Spleen (tissue), 11 donors: ENCODE results near the gene GPC3. TPM values are rescaled to one million over a fixed set of nuclear protein-coding genes. Genes with fewer than 3 reads are reported as not detected.

Experiments
- DNase-seq: peaks from one replicate; pipeline ENCODE4 v3.0.0-alpha.2; 2020
- H3K27ac ChIP-seq, 8 donors: fragments of 200-600 bp; sonication (generic) in 7 of 8; 1 replicate in 4 of 8; 2 replicates in 4 of 8; pipeline versions ENCODE4 v1.5.0 to v1.8.0; 2016 to 2021; ENCODE audit warnings: inconsistent platforms in 4 of 8, mild to moderate bottlenecking in 4 of 8, moderate library complexity in 1 of 8
- H3K27me3 ChIP-seq, 7 donors: fragments of 200-600 bp; sonication (generic) in 6 of 7; replicated peaks in 1 of 7; 1 replicate in 4 of 7; 2 replicates in 3 of 7; pipeline versions ENCODE4 v1.5.0 to v1.8.0; 2016 to 2021; ENCODE audit warnings: inconsistent platforms in 3 of 7, mild to moderate bottlenecking in 1 of 7
- H3K36me3 ChIP-seq, 6 donors: fragments of 200-600 bp; sonication (generic) in 5 of 6; 1 replicate in 4 of 6; 2 replicates in 2 of 6; pipeline versions ENCODE4 v1.5.0 to v1.8.0; 2016 to 2021; ENCODE audit warnings: inconsistent platforms in 2 of 6
- H3K4me1 ChIP-seq, 6 donors: fragments of 200-600 bp; sonication (generic) in 5 of 6; 1 replicate in 3 of 6; 2 replicates in 3 of 6; pipeline versions ENCODE4 v1.5.0 to v1.8.0; 2016 to 2021; ENCODE audit warnings: inconsistent platforms in 3 of 6
- H3K4me3 ChIP-seq, 8 donors: fragments of 200-600 bp; sonication (generic) in 7 of 8; 1 replicate in 4 of 8; 2 replicates in 4 of 8; pipeline versions ENCODE4 v1.5.0 to v1.8.0; 2016 to 2021; ENCODE audit warnings: inconsistent platforms in 4 of 8, mild to moderate bottlenecking in 4 of 8, moderate library complexity in 2 of 8
- H3K9me3 ChIP-seq, 8 donors: fragments of 200-600 bp; sonication (generic) in 7 of 8; 1 replicate in 4 of 8; 2 replicates in 4 of 8; pipeline versions ENCODE4 v1.5.0 to v1.8.0; 2016 to 2021; ENCODE audit warnings: inconsistent platforms in 4 of 8
- CTCF ChIP-seq, 11 experiments: fragments of 200-600 bp in 7 of 11; fragments of 450-650 bp in 4 of 11; sonication (generic) in 4 of 11; IDR thresholded peaks in 8 of 11; conservative IDR thresholded peaks in 3 of 11; 1 replicate in 7 of 11; 2 replicates in 4 of 11; pipeline versions ENCODE4 v1.4.0 to v1.8.0; 2016 to 2021; ENCODE audit warnings: antibody characterized with exemption in 11 of 11, inconsistent platforms in 4 of 11, mild to moderate bottlenecking in 1 of 11
- POLR2A ChIP-seq, 3 donors: fragments of 450-650 bp; IDR thresholded peaks; one replicate each; pipeline ENCODE4 v1.5.1; 2017; ENCODE audit warnings: antibody characterized with exemption in 3 of 3, mild to moderate bottlenecking in 1 of 3
- POLR2AphosphoS5 ChIP-seq, 3 donors: sonication (generic); formaldehyde crosslinking; IDR thresholded peaks; one replicate each; pipeline ENCODE4 v1.5.1; 2017; ENCODE audit warnings: antibody characterized with exemption in 3 of 3
- WGBS, 5 donors: extraction: QIAGEN DNeasy Blood & Tissue Kit in 3 of 5; methylation state at CpG; one replicate each; pipeline versions ENCODE4 v1.1.5 to v1.1.7; 2013 to 2018; 5-methylcytosine and 5-hydroxymethylcytosine counted together
- intact Hi-C: fragments of 100-400 bp; cut with DNase I; formaldehyde crosslinking; loops from one replicate; pipeline ENCODE4 v1.15.0; 2023; ENCODE audit warnings: low total_unique reads
- polyA plus RNA-seq, 3 donors: library from polyadenylated mRNA; stranded (reverse); fragments of 200-250 nt; gene quantifications; one replicate each; pipeline ENCODE4 v1.2.1, GENCODE V29; 2013
- total RNA-seq, 7 donors: library from RNA; depleted of rRNA in 3 of 7; stranded (reverse); fragments of >200 nt in 3 of 7; fragmentation: NEBNext Ultra II Directional in 4 of 7; extraction: Animal tissue kit (Norgen Biotek cat#: 25700) in 4 of 7; gene quantifications; one replicate each; pipeline versions ENCODE4 v1.1.0 to v1.2.1, GENCODE V29; 2016 to 2021
- donor health status: healthy with polysubstance abuse.
- donor health status: DM: no; HTN: no; CAD: no; lungs with moderate emphysema.
- donor health status: DM: no; HTN: no; CAD: no.
- donor health status: Bipolar disorder and iron deficiency.
- donor health status: healthy.
- donor health status: DM: no; HTN: no; CAD: no.
- donor health status: DM: yes; HTN: yes; CAD: no.

GPC3 gene
- total and polyA plus RNA-seq, 10 donors, result 0.41 to 3.3 (median 1.5) TPM

- intact Hi-C loops, result no loop called here
- no peaks in the 10 kb centered on the region for H3K27me3 ChIP-seq
- no peak overlapping the region for H3K27ac ChIP-seq
- 33 to 77% (median 67%) methylated on average over 1 of the region's 1 CpG for WGBS, 5 donors
- no peak for DNase-seq
- no peak overlapping the region for H3K4me3 ChIP-seq
- no peaks in the 10 kb centered on the region for H3K9me3 ChIP-seq
- H3K36me3 ChIP-seq, result no peaks in the 10 kb centered on the region
- H3K4me1 ChIP-seq, result no peaks in the 10 kb centered on the region
- TF ChIP-seq POLR2AphosphoS5 (IDR thresholded peaks at IDR 0.05) (no peak), POLR2A (IDR thresholded peaks at IDR 0.05) (no peak), CTCF (IDR thresholded peaks at IDR 0.05 in 8 of 11, conservative IDR thresholded peaks at IDR 0.05 in 3 of 11) (no peak)
Measured at GRCh38 chrX:133834771-133835170, 150.6 kb downstream of the GPC3 start.

GRCh38 chrX:133819546-133819945 is 165.8 kb downstream of the GPC3 start:
- intact Hi-C loops, result no loop called here
- H3K4me1 ChIP-seq, result no peaks in the 10 kb centered on the region
- H3K36me3 ChIP-seq, result no peaks in the 10 kb centered on the region
- H3K27me3 ChIP-seq, result peaks cover 0 to 13% (median 0%) of the 10 kb centered on the region in 7 donors
- no peak for DNase-seq
- no peaks in the 10 kb centered on the region for H3K9me3 ChIP-seq
- no peak for TF ChIP-seq CTCF (IDR thresholded peaks at IDR 0.05 in 8 of 11, conservative IDR thresholded peaks at IDR 0.05 in 3 of 11)
- no peak for TF ChIP-seq POLR2A (IDR thresholded peaks at IDR 0.05)
- no peak for TF ChIP-seq POLR2AphosphoS5 (IDR thresholded peaks at IDR 0.05)
- no peak overlapping the region for H3K27ac ChIP-seq
- no peak overlapping the region for H3K4me3 ChIP-seq

DNA sequence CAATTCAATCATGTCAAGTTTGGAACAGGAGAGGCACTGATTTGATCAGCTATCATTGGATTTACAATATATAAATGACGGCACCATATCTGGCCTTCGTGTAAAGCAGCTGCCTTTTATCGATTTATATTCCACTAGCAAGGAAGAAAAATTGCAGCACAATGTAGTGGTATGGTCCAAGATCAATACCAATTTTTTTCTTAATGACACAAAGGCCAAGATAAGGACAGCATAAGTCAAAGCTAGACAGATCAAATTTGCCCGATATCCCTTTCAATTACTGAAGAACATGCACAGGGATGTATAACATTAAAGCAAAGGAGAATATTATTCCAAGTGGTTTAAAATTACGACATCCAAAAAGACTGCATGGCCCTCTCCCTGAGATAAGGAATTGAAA is 167.4 kb downstream of the GPC3 start:
- Histone ChIP-seq H3K36me3 (no peaks in the 10 kb centered on the region), H3K27me3 (peaks cover 0 to 18% (median 0%) of the 10 kb centered on the region in 7 donors), H3K4me1 (no peaks in the 10 kb centered on the region), H3K4me3 (no peak overlapping the region), H3K27ac (no peak overlapping the region), H3K9me3 (no peaks in the 10 kb centered on the region)
- no peak for DNase-seq
- 83 to 95% (median 91%) methylated on average over 5 of the region's 5 CpGs for WGBS, 5 donors
- intact Hi-C loops, result no loop called here
- TF ChIP-seq POLR2A (IDR thresholded peaks at IDR 0.05) (no peak), CTCF (IDR thresholded peaks at IDR 0.05 in 8 of 11, conservative IDR thresholded peaks at IDR 0.05 in 3 of 11) (no peak), POLR2AphosphoS5 (IDR thresholded peaks at IDR 0.05) (no peak)

DNA sequence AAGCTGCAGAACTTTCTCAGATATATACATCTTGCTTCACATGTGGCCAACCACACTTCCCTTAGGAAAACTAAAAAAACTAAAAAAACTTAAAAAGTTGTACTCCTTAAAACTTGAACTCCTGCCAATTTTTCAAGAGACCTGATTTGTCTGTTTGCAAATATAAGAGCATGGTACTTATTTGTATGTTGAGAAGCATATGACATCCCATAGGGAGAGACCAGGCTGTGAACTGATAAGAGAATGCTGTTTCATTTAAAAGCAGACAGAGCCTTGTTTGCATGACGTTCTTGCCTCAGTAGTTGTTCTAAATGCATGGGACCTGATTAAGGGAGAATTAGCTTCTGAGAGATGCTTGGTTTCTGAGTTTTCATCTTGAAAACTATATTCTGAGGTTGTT is 169.9 kb downstream of the GPC3 start:
- intact Hi-C loops, result no loop called here
- H3K36me3 ChIP-seq, result no peaks in the 10 kb centered on the region
- H3K27me3 ChIP-seq, result peaks cover 0 to 6% (median 0%) of the 10 kb centered on the region in 7 donors
- DNase-seq, result no peak
- H3K9me3 ChIP-seq, result no peaks in the 10 kb centered on the region
- no peak overlapping the region for H3K27ac ChIP-seq
- no peak overlapping the region for H3K4me3 ChIP-seq
- TF ChIP-seq CTCF (IDR thresholded peaks at IDR 0.05 in 8 of 11, conservative IDR thresholded peaks at IDR 0.05 in 3 of 11), result no peak
- TF ChIP-seq POLR2A (IDR thresholded peaks at IDR 0.05), result no peak
- TF ChIP-seq POLR2AphosphoS5 (IDR thresholded peaks at IDR 0.05), result no peak
- no peaks in the 10 kb centered on the region for H3K4me1 ChIP-seq
- 30 to 85% (median 61%) methylated on average over 1 of the region's 1 CpG for WGBS, 5 donors
